ENCODE measurements around the gene UNC5A.

- no peak for TF ChIP-seq CTCF (IDR thresholded peaks at IDR 0.05)
- no peak for TF ChIP-seq POLR2AphosphoS5 (IDR thresholded peaks at IDR 0.05; ENCODE audit: low read depth, low read length)
- no peak for TF ChIP-seq REST (IDR thresholded peaks at IDR 0.05; ENCODE audit: insufficient read depth in 1 of 2, low read depth in 2 of 2, low read length in 1 of 2)
- TF ChIP-seq SIN3A (IDR thresholded peaks at IDR 0.05; ENCODE audit: borderline replicate concordance, insufficient read depth, low read depth, low read length): no peak
- no peak for TF ChIP-seq TCF7L2 (IDR thresholded peaks at IDR 0.05; ENCODE audit: low read depth, low read length)
Measured at GRCh38 chr5:176797456-176798050, 12.8 kb upstream of the UNC5A start.
